Liver (tissue), 3 donors: Measurements from ENCODE around the gene TRIM15.

Experiments used
- FOXA1 ChIP-seq: IDR thresholded peaks from 2 replicates; pipeline ENCODE4 v1.6.1; 2016; ENCODE audit warnings: antibody characterized with exemption
- MAX ChIP-seq: IDR thresholded peaks from 2 replicates; pipeline ENCODE4 v1.6.1; 2016; ENCODE audit warnings: antibody characterized with exemption
- NR2F2 ChIP-seq: IDR thresholded peaks from 2 replicates; pipeline ENCODE4 v1.6.1; 2016; ENCODE audit warnings: antibody characterized with exemption
- REST ChIP-seq: IDR thresholded peaks from 2 replicates; pipeline ENCODE4 v1.6.1; 2016; ENCODE audit warnings: antibody characterized with exemption, mild to moderate bottlenecking
- RXRA ChIP-seq, 2 donors: IDR thresholded peaks; 2 replicates each; pipeline ENCODE4 v1.6.1; 2017 to 2018; ENCODE audit warnings: antibody characterized with exemption in 2 of 2, mild to moderate bottlenecking in 1 of 2
- TF ChIP-seq, protein P1 (sequence below): fragments of 150-350 bp; IDR thresholded peaks from 2 replicates; pipeline ENCODE4 v1.5.1; 2017; ENCODE audit warnings: improper control_type of control experiment, low read depth, low read length; ENCODE audit not compliant: missing input control
- donor health status: healthy.
- donor health status: healthy.

DNA sequence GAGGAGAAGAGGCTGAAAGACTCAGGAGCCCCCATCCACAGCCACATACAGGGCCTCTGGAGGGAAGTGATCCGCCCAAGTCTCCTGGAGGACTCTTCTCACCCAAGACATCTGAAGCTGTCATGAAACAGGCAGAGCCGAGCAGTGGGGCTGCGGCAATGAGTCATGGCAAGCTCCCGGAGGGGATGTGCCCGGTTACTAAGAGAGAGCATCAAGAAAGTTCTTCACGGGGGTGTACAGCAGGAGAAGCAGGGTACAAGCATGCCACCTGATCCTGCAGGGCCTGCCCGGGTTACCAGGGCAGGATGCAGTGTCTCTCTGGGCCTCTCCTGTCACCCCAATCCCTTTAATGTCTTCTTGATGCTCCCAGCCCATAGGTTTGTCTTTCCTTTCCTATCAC lies 28.7 kb downstream of the TRIM15 start:
- no peak for TF ChIP-seq NR2F2
- TF ChIP-seq FOXA1: no peak
- TF ChIP-seq, protein P1, sequence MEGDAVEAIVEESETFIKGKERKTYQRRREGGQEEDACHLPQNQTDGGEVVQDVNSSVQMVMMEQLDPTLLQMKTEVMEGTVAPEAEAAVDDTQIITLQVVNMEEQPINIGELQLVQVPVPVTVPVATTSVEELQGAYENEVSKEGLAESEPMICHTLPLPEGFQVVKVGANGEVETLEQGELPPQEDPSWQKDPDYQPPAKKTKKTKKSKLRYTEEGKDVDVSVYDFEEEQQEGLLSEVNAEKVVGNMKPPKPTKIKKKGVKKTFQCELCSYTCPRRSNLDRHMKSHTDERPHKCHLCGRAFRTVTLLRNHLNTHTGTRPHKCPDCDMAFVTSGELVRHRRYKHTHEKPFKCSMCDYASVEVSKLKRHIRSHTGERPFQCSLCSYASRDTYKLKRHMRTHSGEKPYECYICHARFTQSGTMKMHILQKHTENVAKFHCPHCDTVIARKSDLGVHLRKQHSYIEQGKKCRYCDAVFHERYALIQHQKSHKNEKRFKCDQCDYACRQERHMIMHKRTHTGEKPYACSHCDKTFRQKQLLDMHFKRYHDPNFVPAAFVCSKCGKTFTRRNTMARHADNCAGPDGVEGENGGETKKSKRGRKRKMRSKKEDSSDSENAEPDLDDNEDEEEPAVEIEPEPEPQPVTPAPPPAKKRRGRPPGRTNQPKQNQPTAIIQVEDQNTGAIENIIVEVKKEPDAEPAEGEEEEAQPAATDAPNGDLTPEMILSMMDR: no peak
- TF ChIP-seq REST: no peak
- TF ChIP-seq RXRA (IDR thresholded peaks at IDR 0.05): no peak
- TF ChIP-seq MAX: no peak
